GM23338 (cell line): ENCODE results near the gene SF3B2. TPM values are rescaled to one million over a fixed set of nuclear protein-coding genes. Genes with fewer than 3 reads are reported as not detected.

Source experiments
- ATAC-seq: fragments of 200-7000 bp; cut with Tn5 transposase; 3 replicates; pipeline ENCODE4 v1.9.1; 2020
- DNase-seq: peaks from one replicate; pipeline ENCODE4 v3.0.0-alpha.2; 2015; ENCODE audit warnings: low spot score
- H2AFZ ChIP-seq: fragments of 200-600 bp; sonication (generic); 2 replicates; pipeline ENCODE4 v1.8.0; 2016; ENCODE audit warnings: antibody characterized with exemption, mild to moderate bottlenecking, moderate library complexity
- H3F3A ChIP-seq: fragments of 200-600 bp; sonication (generic); replicated peaks from 2 replicates; pipeline ENCODE4 v1.8.0; 2017; ENCODE audit warnings: antibody characterized with exemption, mixed run types, low read depth
- H3K27ac ChIP-seq: fragments of 200-600 bp; sonication (generic); 2 replicates; pipeline ENCODE4 v1.6.1; 2016; ENCODE audit warnings: low read depth
- H3K27me3 ChIP-seq: fragments of 200-600 bp; sonication (generic); 2 replicates; pipeline ENCODE4 v1.8.0; 2016; ENCODE audit warnings: mild to moderate bottlenecking, mixed run types, moderate library complexity; ENCODE audit not compliant: insufficient read depth
- H3K36me3 ChIP-seq: fragments of 200-600 bp; sonication (generic); 2 replicates; pipeline ENCODE4 v1.8.0; 2016; ENCODE audit warnings: mild to moderate bottlenecking; ENCODE audit not compliant: insufficient read depth
- H3K4me1 ChIP-seq: fragments of 200-600 bp; sonication (generic); 2 replicates; pipeline ENCODE4 v1.8.0; 2016; ENCODE audit warnings: mild to moderate bottlenecking, moderate library complexity; ENCODE audit not compliant: insufficient read depth
- H3K4me2 ChIP-seq: fragments of 200-600 bp; sonication (generic); 2 replicates; pipeline ENCODE4 v1.7.1; 2017; ENCODE audit warnings: mixed run types
- H3K4me3 ChIP-seq: fragments of 200-600 bp; sonication (generic); 2 replicates; pipeline ENCODE4 v1.6.1; 2016; ENCODE audit warnings: mixed run types
- H3K79me2 ChIP-seq: fragments of 200-600 bp; sonication (generic); replicated peaks from 2 replicates; pipeline ENCODE4 v1.8.0; 2017; ENCODE audit warnings: mild to moderate bottlenecking; ENCODE audit not compliant: insufficient read depth
- H3K9me2 ChIP-seq: fragments of 200-600 bp; sonication (generic); 2 replicates; pipeline ENCODE4 v1.8.0; 2017; ENCODE audit not compliant: insufficient read depth
- H4K20me1 ChIP-seq: fragments of 200-600 bp; sonication (generic); replicated peaks from 2 replicates; pipeline ENCODE4 v1.8.0; 2017; ENCODE audit warnings: mild to moderate bottlenecking; ENCODE audit not compliant: insufficient read depth
- H3K27ac Mint-ChIP-seq: 2 replicates; pipeline ENCODE4 v1.8.0; 2020; ENCODE audit warnings: inconsistent platforms, mild to moderate bottlenecking, moderate library complexity, mixed read lengths
- H3K27me3 Mint-ChIP-seq: 3 replicates; pipeline ENCODE4 v1.8.0; 2022; ENCODE audit warnings: low read depth, mild to moderate bottlenecking, moderate library complexity, mixed read lengths, inconsistent platforms; ENCODE audit not compliant: insufficient read depth, poor library complexity
- H3K36me3 Mint-ChIP-seq: 3 replicates; pipeline ENCODE4 v1.8.0; 2021; ENCODE audit warnings: low read depth, mild to moderate bottlenecking, inconsistent platforms, moderate library complexity, mixed read lengths
- H3K4me1 Mint-ChIP-seq: 3 replicates; pipeline ENCODE4 v1.8.0; 2020; ENCODE audit warnings: mild to moderate bottlenecking, inconsistent platforms, mixed read lengths
- H3K4me3 Mint-ChIP-seq: 3 replicates; pipeline ENCODE4 v1.8.0; 2021; ENCODE audit warnings: moderate library complexity, mild to moderate bottlenecking, inconsistent platforms, mixed read lengths
- H3K9me3 Mint-ChIP-seq: 3 replicates; pipeline ENCODE4 v1.8.0; 2020; ENCODE audit warnings: moderate library complexity, mild to moderate bottlenecking, inconsistent platforms, mixed read lengths
- CREB1 ChIP-seq: fragments of 250-450 bp; sonication (Bioruptor Pico); IDR thresholded peaks from 2 replicates; pipeline ENCODE4 v1.5.0; 2020; ENCODE audit warnings: low read depth, mild to moderate bottlenecking, moderate library complexity
- ETS1 ChIP-seq: IDR thresholded peaks from 2 replicates; pipeline ENCODE4 v1.6.1; 2016; ENCODE audit warnings: antibody characterized with exemption
- EZH2 ChIP-seq: fragments of 200-600 bp; sonication (generic); IDR thresholded peaks from one replicate; pipeline ENCODE4 v1.8.0; 2017; ENCODE audit warnings: antibody characterized with exemption, mild to moderate bottlenecking, low read depth; ENCODE audit not compliant: unreplicated experiment
- EZH2phosphoT487 ChIP-seq: fragments of 200-600 bp; sonication (generic); IDR thresholded peaks from one replicate; pipeline ENCODE4 v1.8.1; 2018; ENCODE audit warnings: antibody characterized with exemption; ENCODE audit not compliant: unreplicated experiment
- NANOG ChIP-seq: IDR thresholded peaks from 2 replicates; pipeline ENCODE4 v1.6.1; 2016; ENCODE audit warnings: antibody characterized with exemption, borderline replicate concordance
- STAT1 ChIP-seq: IDR thresholded peaks from one replicate; pipeline ENCODE4 v1.6.1; 2016; ENCODE audit warnings: antibody characterized with exemption; ENCODE audit not compliant: unreplicated experiment
- ZNF331 ChIP-seq: fragments of 250-450 bp; sonication (Bioruptor Pico); IDR thresholded peaks from 2 replicates; pipeline ENCODE4 v1.5.0; 2020; ENCODE audit warnings: low read depth, mild to moderate bottlenecking, moderate library complexity
- ZNF462 ChIP-seq: fragments of 250-450 bp; sonication (Bioruptor Pico); IDR thresholded peaks from 2 replicates; pipeline ENCODE4 v1.5.0; 2020; ENCODE audit warnings: mild to moderate bottlenecking, moderate library complexity
- polyA plus RNA-seq: library from polyadenylated mRNA; unstranded; fragments of >200 nt; fragmentation: Nextera tagmentation; extraction: Ambion mirVana; gene quantifications from 2 replicates; pipeline ENCODE4 v1.2.1, GENCODE V29; 2016
- total RNA-seq: library from RNA; depleted of rRNA; stranded (reverse); fragments of >200 nt; shearing (Covaris generic); gene quantifications from 2 replicates; pipeline ENCODE4 v1.2.3, GENCODE V29; 2014
- TF ChIP-seq, protein P1 (sequence below): IDR thresholded peaks from one replicate; pipeline ENCODE4 v1.6.1; 2018; ENCODE audit warnings: antibody characterized with exemption; ENCODE audit not compliant: unreplicated experiment

Gene SF3B2
- total and polyA plus RNA-seq, 2 experiments from 2014 or later: 173 to 180 TPM

DNA sequence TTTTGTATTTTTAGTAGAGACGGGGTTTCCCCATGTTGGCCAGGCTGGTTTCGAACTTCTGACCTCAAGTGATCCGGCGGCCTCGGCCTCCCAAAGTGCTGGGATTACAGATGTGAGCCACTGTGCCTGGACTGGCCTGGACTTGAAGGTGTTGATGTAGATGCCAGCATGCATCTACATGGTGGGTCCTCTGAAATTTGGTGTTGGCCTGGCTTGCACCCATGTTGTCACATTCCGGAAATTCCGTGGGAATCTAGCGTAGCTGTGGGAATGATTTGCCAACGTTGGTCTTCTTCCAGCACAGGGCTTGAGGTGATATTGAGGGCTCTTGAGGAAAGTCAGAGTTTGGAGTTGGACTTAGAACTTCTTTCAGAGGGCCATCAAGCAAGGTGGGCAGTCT, 24.4 kb downstream of the SF3B2 start (continued):
- TF ChIP-seq ZNF462 (CRISPR knock-in tag): no peak
- TF ChIP-seq ETS1: no peak
- no peak for TF ChIP-seq STAT1

DNA sequence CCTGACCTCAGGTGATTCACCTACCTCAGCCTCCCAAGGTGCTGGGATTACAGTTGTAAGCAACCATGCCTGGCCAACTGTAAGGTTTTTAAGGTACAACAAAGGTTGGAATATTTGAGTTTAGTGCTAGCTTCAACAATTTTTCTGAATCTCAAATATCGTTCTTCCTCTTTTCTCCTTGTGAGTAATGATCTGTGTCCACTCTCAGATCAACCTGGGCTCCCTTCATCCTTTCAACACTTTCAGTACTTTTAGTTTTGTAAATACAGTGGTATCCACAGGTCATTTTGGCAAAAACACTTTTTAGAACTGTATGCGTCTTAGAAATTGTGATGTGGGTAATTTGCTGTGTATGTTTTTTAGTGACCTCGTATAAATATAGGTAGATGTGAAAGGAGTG, 25.8 kb downstream of the SF3B2 start:
- ATAC-seq (no peak), DNase-seq (no peak)
- Mint-ChIP-seq H3K4me1 (no peaks in the 10 kb centered on the region), H3K9me3 (no peaks in the 10 kb centered on the region), H3K4me3 (no peak overlapping the region), H3K36me3 (peaks cover 5% of the 10 kb centered on the region; the same call in 2 of the 3 replicates), H3K27ac (no peak overlapping the region), H3K27me3 (no peaks in the 10 kb centered on the region)
- Histone ChIP-seq H3K4me1 (no peaks in the 10 kb centered on the region), H3K27ac (no peak overlapping the region), H3K9me2 (no peaks in the 10 kb centered on the region), H3F3A (peaks cover 6% of the 10 kb centered on the region; the same call in 1 of the 2 replicates), H3K27me3 (no peaks in the 10 kb centered on the region), H4K20me1 (peaks cover 14% of the 10 kb centered on the region), H3K4me3 (no peak overlapping the region), H3K79me2 (peaks cover 52% of the 10 kb centered on the region), H2AFZ (no peak overlapping the region), H3K36me3 (peaks cover 6% of the 10 kb centered on the region), H3K4me2 (no peak overlapping the region)
- TF ChIP-seq, protein P1, sequence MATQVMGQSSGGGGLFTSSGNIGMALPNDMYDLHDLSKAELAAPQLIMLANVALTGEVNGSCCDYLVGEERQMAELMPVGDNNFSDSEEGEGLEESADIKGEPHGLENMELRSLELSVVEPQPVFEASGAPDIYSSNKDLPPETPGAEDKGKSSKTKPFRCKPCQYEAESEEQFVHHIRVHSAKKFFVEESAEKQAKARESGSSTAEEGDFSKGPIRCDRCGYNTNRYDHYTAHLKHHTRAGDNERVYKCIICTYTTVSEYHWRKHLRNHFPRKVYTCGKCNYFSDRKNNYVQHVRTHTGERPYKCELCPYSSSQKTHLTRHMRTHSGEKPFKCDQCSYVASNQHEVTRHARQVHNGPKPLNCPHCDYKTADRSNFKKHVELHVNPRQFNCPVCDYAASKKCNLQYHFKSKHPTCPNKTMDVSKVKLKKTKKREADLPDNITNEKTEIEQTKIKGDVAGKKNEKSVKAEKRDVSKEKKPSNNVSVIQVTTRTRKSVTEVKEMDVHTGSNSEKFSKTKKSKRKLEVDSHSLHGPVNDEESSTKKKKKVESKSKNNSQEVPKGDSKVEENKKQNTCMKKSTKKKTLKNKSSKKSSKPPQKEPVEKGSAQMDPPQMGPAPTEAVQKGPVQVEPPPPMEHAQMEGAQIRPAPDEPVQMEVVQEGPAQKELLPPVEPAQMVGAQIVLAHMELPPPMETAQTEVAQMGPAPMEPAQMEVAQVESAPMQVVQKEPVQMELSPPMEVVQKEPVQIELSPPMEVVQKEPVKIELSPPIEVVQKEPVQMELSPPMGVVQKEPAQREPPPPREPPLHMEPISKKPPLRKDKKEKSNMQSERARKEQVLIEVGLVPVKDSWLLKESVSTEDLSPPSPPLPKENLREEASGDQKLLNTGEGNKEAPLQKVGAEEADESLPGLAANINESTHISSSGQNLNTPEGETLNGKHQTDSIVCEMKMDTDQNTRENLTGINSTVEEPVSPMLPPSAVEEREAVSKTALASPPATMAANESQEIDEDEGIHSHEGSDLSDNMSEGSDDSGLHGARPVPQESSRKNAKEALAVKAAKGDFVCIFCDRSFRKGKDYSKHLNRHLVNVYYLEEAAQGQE: no peak
- TF ChIP-seq EZH2 (no peak), STAT1 (no peak), EZH2phosphoT487 (no peak), CREB1 (CRISPR knock-in tag) (no peak), ETS1 (no peak), NANOG (no peak), ZNF331 (CRISPR knock-in tag) (no peak)
